NT2/D1 (cell line): ENCODE data around the gene CCDC197.

Experiments used
- DNase-seq: peaks from one replicate; pipeline ENCODE4 v3.0.0-alpha.2; 2011; ENCODE audit warnings: low read depth, low spot score
- H3K27me3 ChIP-seq: 2 replicates; pipeline ENCODE4 v1.6.0; 2011; ENCODE audit warnings: mild to moderate bottlenecking; ENCODE audit not compliant: insufficient read length, insufficient read depth
- H3K36me3 ChIP-seq: 2 replicates; pipeline ENCODE4 v1.6.1; 2011; ENCODE audit warnings: mild to moderate bottlenecking, low read length, mixed read lengths; ENCODE audit not compliant: insufficient read depth, insufficient read length
- H3K4me1 ChIP-seq: 2 replicates; pipeline ENCODE4 v1.5.1; 2011; ENCODE audit not compliant: insufficient read depth, insufficient read length
- H3K4me3 ChIP-seq: 2 replicates; pipeline ENCODE4 v1.5.1; 2011; ENCODE audit warnings: low read depth; ENCODE audit not compliant: insufficient read length
- H3K9ac ChIP-seq: 2 replicates; pipeline ENCODE4 v1.6.0; 2011; ENCODE audit warnings: low read depth; ENCODE audit not compliant: insufficient read length
- H3K9me3 ChIP-seq: 2 replicates; pipeline ENCODE4 v1.5.1; 2011; ENCODE audit warnings: mild to moderate bottlenecking, low read length; ENCODE audit not compliant: insufficient read depth
- SUZ12 ChIP-seq: IDR thresholded peaks from 2 replicates; pipeline ENCODE4 v1.6.1; 2011; ENCODE audit not compliant: insufficient read length, insufficient read depth; ENCODE audit errors: extremely low read depth
- YY1 ChIP-seq: IDR thresholded peaks from 2 replicates; pipeline ENCODE4 v1.6.1; 2011; ENCODE audit not compliant: insufficient read length, insufficient read depth
- ZNF274 ChIP-seq: IDR thresholded peaks from 2 replicates; pipeline ENCODE4 v1.6.1; 2011; ENCODE audit warnings: mild to moderate bottlenecking, low read depth, low read length

Gene CCDC197

DNA sequence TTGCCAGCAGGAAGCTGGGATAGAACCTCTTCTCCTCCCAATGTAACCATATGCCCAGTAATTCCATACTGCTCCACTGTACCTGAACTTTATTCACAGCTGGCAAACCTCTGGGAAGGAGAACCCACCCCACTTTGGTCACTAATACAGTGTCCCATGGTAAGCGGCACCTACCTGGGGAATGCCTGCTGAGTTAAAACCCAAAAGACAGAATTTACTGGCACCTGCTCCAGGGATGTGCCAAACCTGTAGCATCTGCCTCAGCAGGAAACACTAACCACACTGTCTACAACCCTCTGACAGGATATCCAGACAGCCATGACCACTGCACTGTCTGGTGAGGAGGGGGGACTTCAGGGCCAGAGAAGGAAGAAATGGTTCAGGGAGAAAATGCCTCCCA is 57.3 kb downstream of the CCDC197 start:
- Histone ChIP-seq H3K27me3 (no peaks in the 10 kb centered on the region), H3K9ac (no peak overlapping the region), H3K4me3 (no peak overlapping the region), H3K4me1 (no peaks in the 10 kb centered on the region), H3K9me3 (no peaks in the 10 kb centered on the region), H3K36me3 (peaks cover 92% of the 10 kb centered on the region)
- DNase-seq, result no peak
- TF ChIP-seq SUZ12, result no peak
- no peak for TF ChIP-seq ZNF274
- no peak for TF ChIP-seq YY1

DNA sequence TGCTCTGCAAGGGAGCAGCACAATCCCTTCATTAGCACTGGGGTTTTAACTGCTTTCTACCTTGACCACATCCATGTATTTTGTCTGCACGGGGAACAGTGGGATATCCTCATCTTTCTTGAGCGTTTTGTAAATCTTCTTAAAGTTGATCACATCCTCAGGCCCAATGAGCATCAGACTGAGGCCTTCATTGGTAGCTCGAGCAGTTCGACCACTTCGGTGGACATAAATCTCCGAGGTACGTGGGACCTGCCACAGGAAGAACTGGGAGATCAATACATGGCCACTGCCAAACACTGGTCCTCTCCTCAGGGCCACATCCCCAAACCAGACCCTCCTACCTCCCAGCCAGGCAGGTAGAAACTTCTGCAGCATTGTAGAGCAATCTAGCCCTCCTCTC is 57.8 kb downstream of the CCDC197 start:
- peaks cover 93% of the 10 kb centered on the region for H3K36me3 ChIP-seq
- DNase-seq, result no peak
- no peaks in the 10 kb centered on the region for H3K9me3 ChIP-seq
- TF ChIP-seq ZNF274, result no peak
- no peak for TF ChIP-seq SUZ12
- no peak for TF ChIP-seq YY1
- H3K4me3 ChIP-seq, result no peak overlapping the region
- no peaks in the 10 kb centered on the region for H3K27me3 ChIP-seq
- H3K4me1 ChIP-seq, result no peaks in the 10 kb centered on the region
- no peak overlapping the region for H3K9ac ChIP-seq

DNA sequence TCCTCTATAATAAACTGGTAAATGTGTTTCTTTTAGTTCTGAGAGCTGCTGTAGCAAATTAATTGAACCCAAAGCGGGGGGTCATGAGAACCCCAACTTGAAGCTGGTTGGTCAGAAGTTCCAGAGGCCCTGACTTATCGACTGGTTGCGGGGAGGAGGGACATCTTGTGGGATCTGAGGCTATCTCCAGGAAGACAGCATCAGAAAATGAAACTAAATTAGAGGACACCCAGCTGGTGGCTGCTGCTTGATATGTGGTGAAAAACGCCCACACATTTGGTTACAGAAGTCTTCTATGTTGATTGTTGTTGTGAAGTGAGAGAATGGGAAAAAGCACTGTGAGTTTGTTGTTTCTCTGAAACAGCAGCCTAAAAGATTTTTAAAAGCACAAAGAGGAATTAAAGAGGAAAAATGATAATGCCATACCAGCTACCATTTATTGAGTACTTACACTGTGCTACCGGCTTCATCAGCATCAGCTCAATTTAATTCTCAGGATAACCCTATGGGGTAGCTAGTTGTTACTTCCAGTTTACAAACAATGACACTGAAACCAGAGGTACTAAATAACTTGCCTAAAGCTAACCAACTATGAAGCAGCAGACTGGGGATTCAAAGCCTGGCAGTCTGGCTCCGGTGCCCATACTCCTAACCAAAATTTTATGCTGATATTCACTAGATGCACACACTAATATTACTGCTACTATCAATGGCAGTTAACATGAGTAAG is 59.6 kb downstream of the CCDC197 start:
- Histone ChIP-seq H3K4me1 (no peaks in the 10 kb centered on the region), H3K9ac (no peak overlapping the region), H3K27me3 (no peaks in the 10 kb centered on the region), H3K9me3 (no peaks in the 10 kb centered on the region), H3K36me3 (peaks cover 93% of the 10 kb centered on the region), H3K4me3 (no peak overlapping the region)
- no peak for DNase-seq
- TF ChIP-seq SUZ12 (no peak), ZNF274 (no peak), YY1 (no peak)

DNA sequence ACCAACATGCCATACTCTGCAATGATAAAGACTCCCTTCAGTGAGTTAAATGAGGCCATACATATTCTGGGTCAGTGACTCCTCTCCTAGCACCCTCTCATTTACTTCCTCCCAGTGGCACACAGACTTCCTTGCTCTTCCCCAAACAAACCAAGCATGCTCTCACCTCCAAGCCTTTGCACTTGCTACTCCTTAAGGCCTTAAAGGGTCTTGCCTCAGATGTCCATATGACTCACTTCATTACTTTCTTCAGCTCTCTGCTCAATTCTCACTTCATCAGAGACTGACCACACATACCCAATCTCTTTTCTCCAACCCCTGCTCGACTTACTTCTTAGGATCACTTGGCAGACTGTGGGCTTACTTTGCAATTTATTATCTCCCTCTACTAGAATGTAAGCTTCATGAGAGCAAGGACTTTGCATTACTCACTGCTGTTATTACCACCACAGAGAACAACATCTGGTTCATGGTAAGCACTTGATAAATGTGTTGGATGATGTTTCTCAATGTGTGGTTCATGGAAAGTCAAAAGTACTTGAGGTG is 61.1 kb downstream of the CCDC197 start:
- H3K9me3 ChIP-seq, result no peaks in the 10 kb centered on the region
- H3K36me3 ChIP-seq, result peaks cover 86% of the 10 kb centered on the region
- H3K4me3 ChIP-seq, result no peak overlapping the region
- no peak overlapping the region for H3K9ac ChIP-seq
- TF ChIP-seq SUZ12 (no peak), YY1 (no peak), ZNF274 (no peak)
- H3K27me3 ChIP-seq, result no peaks in the 10 kb centered on the region
- H3K4me1 ChIP-seq, result no peaks in the 10 kb centered on the region
- no peak for DNase-seq
